Gastroesophageal sphincter (tissue), 4 donors: ENCODE measurements around the gene ULK4. TPM values are rescaled to one million over a fixed set of nuclear protein-coding genes. Genes with fewer than 3 reads are reported as not detected.

Experiments used
- ATAC-seq: fragments of 150-250 bp; one replicate; pipeline ENCODE4 v1.9.1; 2016; ENCODE audit warnings: mild to moderate bottlenecking, moderate library complexity
- H3K27ac ChIP-seq, 4 donors: fragments of 200-600 bp; sonication (generic) in 3 of 4; 1 replicate in 3 of 4; 2 replicates in 1 of 4; pipeline ENCODE4 v1.5.1; 2016 to 2019
- H3K27me3 ChIP-seq: fragments of 200-600 bp; sonication (generic); one replicate; pipeline ENCODE4 v1.5.1; 2019
- H3K36me3 ChIP-seq, 2 donors: fragments of 200-600 bp; sonication (generic); one replicate each; pipeline ENCODE4 v1.5.1; 2019; ENCODE audit warnings: control low read depth in 1 of 2
- H3K4me1 ChIP-seq, 3 donors: fragments of 200-600 bp; sonication (generic); 1 replicate in 2 of 3; 2 replicates in 1 of 3; pipeline ENCODE4 v1.5.1; 2016 to 2019; ENCODE audit warnings: control low read depth in 2 of 3
- H3K4me3 ChIP-seq, 2 donors: fragments of 200-600 bp; sonication (generic); one replicate each; pipeline ENCODE4 v1.5.1; 2019; ENCODE audit warnings: mild to moderate bottlenecking in 1 of 2, moderate library complexity in 1 of 2
- H3K9me3 ChIP-seq, 3 donors: fragments of 200-600 bp; sonication (generic); one replicate each; pipeline ENCODE4 v1.5.1; 2017 to 2019; ENCODE audit warnings: control low read depth in 2 of 3
- EP300 ChIP-seq: sonication (generic); formaldehyde crosslinking; IDR thresholded peaks from one replicate; pipeline ENCODE4 v1.6.1; 2017; ENCODE audit warnings: antibody characterized with exemption, mild to moderate bottlenecking
- POLR2A ChIP-seq, 2 donors: fragments of 450-650 bp; IDR thresholded peaks; one replicate each; pipeline ENCODE4 v1.6.1; 2017; ENCODE audit warnings: antibody characterized with exemption in 2 of 2, mild to moderate bottlenecking in 2 of 2, moderate library complexity in 1 of 2
- POLR2AphosphoS5 ChIP-seq: sonication (generic); formaldehyde crosslinking; IDR thresholded peaks from one replicate; pipeline ENCODE4 v1.6.1; 2017; ENCODE audit warnings: antibody characterized with exemption
- WGBS, 2 donors: methylation state at CpG; one replicate each; pipeline ENCODE4 v1.1.5; 2018; ENCODE audit warnings: low coverage in 1 of 2; 5-methylcytosine and 5-hydroxymethylcytosine counted together
- total RNA-seq, 4 donors: library from RNA; depleted of rRNA; stranded (reverse); fragments of >200 nt; gene quantifications; one replicate each; pipeline ENCODE4 v1.1.0, GENCODE V29; 2016
- TF ChIP-seq, protein P1 (sequence below), 4 experiments: fragments of 200-600 bp in 2 of 4; fragments of 450-650 bp in 2 of 4; sonication (generic) in 1 of 4; IDR thresholded peaks; one replicate each; pipeline ENCODE4 v1.5.1; 2017 to 2019; ENCODE audit warnings: antibody characterized with exemption in 4 of 4, mild to moderate bottlenecking in 2 of 4, moderate library complexity in 2 of 4

Gene ULK4
- total RNA-seq, 4 donors from 2014 or later = 3.8 to 15.4 (median 8.8) TPM

DNA sequence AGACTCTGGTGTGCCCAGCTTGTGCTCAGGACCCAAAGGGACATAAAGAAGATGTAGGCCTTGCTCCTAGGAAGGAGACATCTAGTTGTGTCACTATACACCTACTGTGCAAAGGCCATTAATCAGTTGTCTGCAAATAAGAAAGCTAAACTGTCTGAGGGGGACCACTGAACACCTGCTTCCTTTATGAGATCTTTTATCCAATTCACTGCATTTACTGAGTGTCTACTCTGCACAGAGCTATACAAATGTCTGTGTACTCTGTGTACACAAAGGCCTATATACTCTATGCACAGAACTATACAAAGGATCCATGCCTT is 637.8 kb downstream of the ULK4 start:
- no peak for ATAC-seq
- H3K36me3 ChIP-seq = no peaks in the 10 kb centered on the region
- H3K27me3 ChIP-seq = no peaks in the 10 kb centered on the region
- H3K4me1 ChIP-seq = no peaks in the 10 kb centered on the region
- no peak overlapping the region for H3K27ac ChIP-seq
- H3K4me3 ChIP-seq = no peak overlapping the region
- TF ChIP-seq POLR2A (IDR thresholded peaks at IDR 0.05) (no peak), EP300 (no peak), POLR2AphosphoS5 (no peak)
- TF ChIP-seq, protein P1, sequence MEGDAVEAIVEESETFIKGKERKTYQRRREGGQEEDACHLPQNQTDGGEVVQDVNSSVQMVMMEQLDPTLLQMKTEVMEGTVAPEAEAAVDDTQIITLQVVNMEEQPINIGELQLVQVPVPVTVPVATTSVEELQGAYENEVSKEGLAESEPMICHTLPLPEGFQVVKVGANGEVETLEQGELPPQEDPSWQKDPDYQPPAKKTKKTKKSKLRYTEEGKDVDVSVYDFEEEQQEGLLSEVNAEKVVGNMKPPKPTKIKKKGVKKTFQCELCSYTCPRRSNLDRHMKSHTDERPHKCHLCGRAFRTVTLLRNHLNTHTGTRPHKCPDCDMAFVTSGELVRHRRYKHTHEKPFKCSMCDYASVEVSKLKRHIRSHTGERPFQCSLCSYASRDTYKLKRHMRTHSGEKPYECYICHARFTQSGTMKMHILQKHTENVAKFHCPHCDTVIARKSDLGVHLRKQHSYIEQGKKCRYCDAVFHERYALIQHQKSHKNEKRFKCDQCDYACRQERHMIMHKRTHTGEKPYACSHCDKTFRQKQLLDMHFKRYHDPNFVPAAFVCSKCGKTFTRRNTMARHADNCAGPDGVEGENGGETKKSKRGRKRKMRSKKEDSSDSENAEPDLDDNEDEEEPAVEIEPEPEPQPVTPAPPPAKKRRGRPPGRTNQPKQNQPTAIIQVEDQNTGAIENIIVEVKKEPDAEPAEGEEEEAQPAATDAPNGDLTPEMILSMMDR (IDR thresholded peaks at IDR 0.05) = no peak
- no peaks in the 10 kb centered on the region for H3K9me3 ChIP-seq

DNA sequence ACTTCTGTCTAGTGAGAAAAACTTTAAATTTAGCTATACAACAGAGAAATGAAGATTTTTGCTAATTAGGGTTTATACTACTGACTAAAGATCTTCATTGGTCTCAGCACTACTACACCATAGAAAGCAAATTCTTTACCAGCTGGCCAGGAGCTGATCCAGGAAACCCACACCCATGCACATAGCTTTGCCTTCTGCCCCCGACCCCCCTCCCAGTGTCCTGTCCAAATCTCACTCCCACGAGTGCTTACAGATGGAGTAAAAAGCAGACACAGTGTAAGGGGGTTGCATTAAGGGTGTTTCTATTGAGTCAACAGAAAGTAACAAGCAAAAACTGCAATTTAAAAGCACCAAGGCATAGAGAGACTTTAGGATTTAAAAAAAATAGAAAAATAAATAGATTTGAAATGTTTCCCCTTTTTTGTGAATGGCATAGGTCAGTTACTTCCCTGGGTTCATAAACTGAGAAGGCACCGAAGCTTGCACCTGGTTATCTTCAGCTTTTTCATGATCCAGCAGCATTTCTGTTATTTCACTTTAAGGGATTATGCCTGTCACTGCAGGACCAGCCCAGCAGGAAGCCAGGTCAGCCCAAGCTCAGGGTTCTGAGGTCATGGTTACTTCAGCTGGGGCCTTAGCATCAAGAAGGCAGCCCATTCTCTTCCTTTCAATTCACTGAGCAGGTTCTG is 638.3 kb downstream of the ULK4 start:
- no peak for ATAC-seq
- no peak overlapping the region for H3K4me3 ChIP-seq

DNA sequence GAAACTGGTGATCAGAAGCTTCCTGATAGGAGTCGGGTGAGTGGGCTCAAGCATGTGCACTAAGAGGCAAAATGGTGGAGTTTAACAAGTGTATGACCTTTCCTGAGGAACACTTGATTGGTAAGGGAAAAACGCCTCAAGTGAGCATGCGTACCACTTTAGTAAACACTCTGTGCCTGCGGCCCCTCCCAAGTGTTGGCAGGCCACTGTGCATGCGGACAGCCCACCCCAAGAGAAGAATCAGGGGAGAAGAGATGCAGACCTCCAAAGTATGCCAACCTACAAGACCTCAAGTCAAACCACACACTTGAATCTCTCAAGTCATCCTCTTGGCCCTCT is 640.3 kb downstream of the ULK4 start:
- Histone ChIP-seq H3K27ac (no peak overlapping the region), H3K27me3 (no peaks in the 10 kb centered on the region), H3K36me3 (no peaks in the 10 kb centered on the region), H3K4me3 (no peak overlapping the region), H3K9me3 (no peaks in the 10 kb centered on the region), H3K4me1 (no peaks in the 10 kb centered on the region)
- no peak for ATAC-seq
- 93 to 100% methylated on average over 5 of the region's 5 CpGs for WGBS, 2 donors
- TF ChIP-seq POLR2AphosphoS5 = no peak
- TF ChIP-seq, protein P1 (IDR thresholded peaks at IDR 0.05) = no peak
- TF ChIP-seq EP300 = no peak

More for the DNA sequence above, 638.3 kb downstream of the ULK4 start:
- Histone ChIP-seq H3K36me3 (no peaks in the 10 kb centered on the region), H3K27me3 (no peaks in the 10 kb centered on the region), H3K9me3 (no peaks in the 10 kb centered on the region), H3K27ac (no peak overlapping the region), H3K4me1 (no peaks in the 10 kb centered on the region)
- WGBS, 2 donors = 60 to 70% methylated on average over 1 of the region's 3 CpGs
- TF ChIP-seq POLR2AphosphoS5 (no peak), POLR2A (IDR thresholded peaks at IDR 0.05) (no peak), EP300 (no peak)
- TF ChIP-seq, protein P1 (IDR thresholded peaks at IDR 0.05) = no peak

DNA sequence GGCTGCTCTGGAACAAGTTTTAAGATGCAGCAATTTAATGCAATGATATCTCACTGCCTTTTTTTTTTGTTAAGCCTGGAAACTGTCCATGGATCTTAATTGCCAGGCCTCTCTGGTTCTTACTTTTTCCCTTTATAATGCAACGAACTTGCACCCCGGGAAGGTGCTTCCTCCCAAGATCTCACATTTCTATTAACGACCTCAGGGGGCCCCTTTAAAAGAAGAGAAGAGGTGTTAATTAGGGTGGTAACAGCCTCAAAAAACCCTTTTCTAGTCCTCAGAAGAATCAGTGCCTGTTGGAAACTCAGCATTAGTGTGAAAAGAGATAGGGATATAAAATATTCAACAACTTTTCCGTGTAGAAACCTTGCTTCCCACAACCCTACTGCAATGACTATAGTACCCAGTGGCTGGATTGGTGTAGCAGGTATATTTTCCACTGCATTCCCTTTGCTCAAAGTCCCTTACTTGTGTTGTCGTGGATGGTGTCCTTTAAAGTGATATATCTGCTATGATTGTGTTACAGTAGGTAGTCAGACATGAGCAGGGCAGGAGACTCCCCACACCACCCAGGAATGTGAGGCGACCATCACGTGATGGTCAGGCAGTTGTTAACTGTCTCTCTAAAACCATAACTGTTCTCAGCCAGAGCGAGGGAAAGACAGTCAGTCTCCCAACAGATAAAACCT is 640.8 kb downstream of the ULK4 start:
- ATAC-seq = no peak
- Histone ChIP-seq H3K4me3 (no peak overlapping the region), H3K36me3 (no peaks in the 10 kb centered on the region), H3K27ac (no peak overlapping the region), H3K27me3 (no peaks in the 10 kb centered on the region), H3K9me3 (no peaks in the 10 kb centered on the region), H3K4me1 (no peaks in the 10 kb centered on the region)
- WGBS, 2 donors = 76 to 80% methylated on average over 7 to 8 of the region's 8 CpGs
- no peak for TF ChIP-seq POLR2A (IDR thresholded peaks at IDR 0.05)
- no peak for TF ChIP-seq EP300

DNA sequence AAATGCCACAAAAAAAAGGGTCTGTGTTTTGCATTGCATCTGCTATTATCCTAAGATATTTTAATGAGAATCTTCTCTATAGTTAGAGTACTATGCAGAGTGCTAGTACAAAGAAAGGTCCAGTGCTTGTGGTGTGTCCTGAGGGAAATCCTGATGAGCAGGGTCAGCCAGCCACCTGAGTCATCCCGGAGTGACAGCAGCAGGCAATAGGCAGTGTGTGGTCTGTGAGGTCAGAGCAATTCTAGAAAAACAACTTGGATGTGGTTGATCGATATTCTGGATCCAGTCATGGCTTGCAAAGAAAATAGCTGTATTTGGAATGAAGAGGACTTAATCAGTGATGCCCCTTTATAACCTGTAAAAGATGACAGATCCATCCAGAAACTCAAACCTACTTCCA is 643.4 kb downstream of the ULK4 start:
- 56 to 83% methylated on average over 1 to 2 of the region's 2 CpGs for WGBS, 2 donors
- no peak for ATAC-seq
- TF ChIP-seq EP300 (no peak), POLR2AphosphoS5 (no peak), POLR2A (IDR thresholded peaks at IDR 0.05) (no peak)
- TF ChIP-seq, protein P1 (IDR thresholded peaks at IDR 0.05) = no peak
- no peaks in the 10 kb centered on the region for H3K36me3 ChIP-seq
- no peak overlapping the region for H3K27ac ChIP-seq
- H3K27me3 ChIP-seq = no peaks in the 10 kb centered on the region
- H3K4me1 ChIP-seq = no peaks in the 10 kb centered on the region
- no peaks in the 10 kb centered on the region for H3K9me3 ChIP-seq
- H3K4me3 ChIP-seq = no peak overlapping the region
